ENCODE measurements around the gene ESRRA.

The ESRRA gene

GRCh38 chr11:64305075-64305690 is at the start of gene ESRRA:
Gene ESRRA, plus strand, starts transcription at chr11:64305524. Its CDS starts 1,656 bp downstream, at chr11:64307180.
- peak; percentile 98 to 99 for DNase-seq

- DNase-seq, result no peak
Measured at GRCh38 chr11:64256300-64256699, 49.0 kb upstream of the ESRRA start.

- DNase-seq, result no peak
Measured at GRCh38 chr11:64258356-64258755, 47.0 kb upstream of the ESRRA start.

- no peak for DNase-seq
Measured at GRCh38 chr11:64258946-64259532, 46.3 kb upstream of the ESRRA start.

- DNase-seq, result no peak
Measured at GRCh38 chr11:64259533-64260067, 45.7 kb upstream of the ESRRA start.

- DNase-seq, result no peak
Measured at GRCh38 chr11:64260147-64260708, 45.1 kb upstream of the ESRRA start.

GRCh38 chr11:64261556-64262080 is 43.7 kb upstream of the ESRRA start:
- no peak for DNase-seq

GRCh38 chr11:64262271-64263002 is 42.9 kb upstream of the ESRRA start:
- no peak for DNase-seq

- DNase-seq, result no peak
Measured at GRCh38 chr11:64263021-64263946, 42.0 kb upstream of the ESRRA start.

- DNase-seq, result no peak
Measured at GRCh38 chr11:64263947-64264317, 41.4 kb upstream of the ESRRA start.

GRCh38 chr11:64264371-64264852 is 40.9 kb upstream of the ESRRA start:
- DNase-seq, result no peak

GRCh38 chr11:64265176-64266160 is 39.9 kb upstream of the ESRRA start:
- no peak for DNase-seq

GRCh38 chr11:64266339-64266738 is 39.0 kb upstream of the ESRRA start:
- no peak for DNase-seq

- DNase-seq, result no peak
Measured at GRCh38 chr11:64267207-64267945, 37.9 kb upstream of the ESRRA start.

GRCh38 chr11:64268025-64268892 is 37.1 kb upstream of the ESRRA start:
- DNase-seq, result no peak

- DNase-seq, result peak; percentile 33 to 42
Measured at GRCh38 chr11:64268893-64269539, 36.3 kb upstream of the ESRRA start.

GRCh38 chr11:64269540-64270220 is 35.6 kb upstream of the ESRRA start:
- DNase-seq, result peak; percentile 97 to 98
